GM19023 (cell line): Measurements from ENCODE around the gene NUP50.

Experiments used
- ATAC-seq: cut with Tn5 transposase; IDR thresholded peaks from one replicate; pipeline ENCODE4 v1.9.1; 2021; ENCODE audit warnings: mild to moderate bottlenecking, moderate library complexity; ENCODE audit not compliant: unreplicated experiment

The NUP50 gene

DNA sequence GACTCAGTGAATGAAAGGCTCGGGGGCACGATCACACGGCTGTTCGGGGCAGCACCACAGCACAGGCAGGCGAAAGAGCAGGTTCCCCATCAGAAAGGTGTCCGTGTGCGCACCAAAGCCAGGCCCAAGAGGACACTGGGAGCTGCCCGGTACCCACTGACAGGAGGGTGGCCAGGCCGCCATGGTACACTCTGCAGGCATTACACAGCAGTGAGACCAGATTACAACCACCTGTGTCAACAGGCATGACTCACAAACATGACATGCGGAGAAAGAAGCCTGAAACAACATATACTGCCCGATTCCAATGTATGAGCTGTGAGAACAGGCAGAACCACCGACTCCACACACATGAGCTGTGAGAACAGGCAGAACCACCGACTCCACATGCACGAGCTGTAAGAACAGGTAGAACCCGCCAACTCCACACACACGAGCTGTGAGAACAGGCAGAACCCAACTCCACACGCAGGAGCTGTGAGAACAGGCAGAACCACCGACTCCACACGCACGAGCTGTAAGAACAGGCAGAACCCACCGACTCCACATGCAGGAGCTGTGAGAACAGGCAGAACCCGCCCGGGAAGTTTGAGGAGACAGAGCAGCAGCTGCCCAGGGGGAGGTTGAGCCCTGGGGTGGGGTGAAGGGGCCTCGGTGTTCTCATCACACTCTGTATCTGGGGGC is 44.4 kb downstream of the NUP50 start:
- ATAC-seq, result no peak

DNA sequence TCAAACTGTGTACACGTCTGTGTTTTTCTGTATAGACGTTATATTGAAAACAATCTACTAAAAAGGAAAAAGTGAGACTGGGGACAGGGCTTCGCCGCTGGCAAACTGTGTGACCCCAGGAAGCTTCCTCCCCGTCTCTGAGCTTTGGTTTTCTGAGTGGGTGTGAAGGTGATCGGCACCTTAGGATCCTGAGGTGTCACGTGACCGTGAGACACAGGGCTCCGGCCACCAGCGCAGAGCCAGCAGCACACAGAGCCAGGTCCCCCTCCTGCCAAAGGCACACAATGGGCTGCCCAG is 44.9 kb downstream of the NUP50 start:
- no peak for ATAC-seq

- no peak for ATAC-seq
These were observed 45.5 kb downstream of the NUP50 start for GRCh38 chr22:45208993-45209838.

- ATAC-seq, result no peak
These were observed 46.4 kb downstream of the NUP50 start for GRCh38 chr22:45210174-45210573.

- ATAC-seq, result no peak
These were observed 46.9 kb downstream of the NUP50 start for GRCh38 chr22:45210577-45210976.

DNA sequence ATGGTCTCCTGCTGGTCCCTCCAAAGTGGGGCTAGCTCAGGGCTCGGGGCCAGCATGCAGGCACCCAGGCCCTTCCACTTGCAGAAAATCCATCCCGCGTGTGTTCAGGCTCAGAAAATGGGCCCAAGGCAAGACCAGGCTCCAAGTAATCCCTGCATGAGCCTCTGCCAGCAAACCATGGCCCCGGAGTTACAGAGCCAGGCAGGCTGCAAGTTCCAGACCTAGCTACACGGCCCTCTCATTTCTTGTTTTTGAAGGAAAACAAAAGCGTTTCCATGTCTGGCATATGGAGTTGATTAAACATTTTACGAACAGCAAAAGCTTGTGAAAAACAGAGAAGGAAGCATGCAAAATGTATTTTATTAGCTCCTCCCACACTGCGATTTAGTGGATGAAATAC is 47.3 kb downstream of the NUP50 start:
- ATAC-seq, result no peak

DNA sequence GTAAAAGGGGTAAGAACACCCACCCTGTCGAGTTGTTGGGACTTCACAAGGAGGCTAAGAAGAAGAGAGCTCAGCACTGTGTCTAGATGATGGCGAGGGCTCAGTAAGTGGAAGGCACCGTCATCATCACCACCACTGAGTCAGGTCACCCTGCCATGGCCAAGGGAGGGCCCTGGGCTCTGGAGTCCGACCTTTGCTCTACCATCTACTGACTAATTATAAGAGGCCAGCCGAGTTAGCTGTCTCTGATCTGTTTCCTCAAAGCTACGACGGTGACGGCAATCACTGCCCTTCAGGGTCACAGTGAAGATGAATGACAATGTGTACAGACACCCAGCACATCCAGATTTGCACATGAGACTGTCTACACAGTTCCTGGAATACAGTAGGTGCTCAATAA is 47.7 kb downstream of the NUP50 start:
- no peak for ATAC-seq

DNA sequence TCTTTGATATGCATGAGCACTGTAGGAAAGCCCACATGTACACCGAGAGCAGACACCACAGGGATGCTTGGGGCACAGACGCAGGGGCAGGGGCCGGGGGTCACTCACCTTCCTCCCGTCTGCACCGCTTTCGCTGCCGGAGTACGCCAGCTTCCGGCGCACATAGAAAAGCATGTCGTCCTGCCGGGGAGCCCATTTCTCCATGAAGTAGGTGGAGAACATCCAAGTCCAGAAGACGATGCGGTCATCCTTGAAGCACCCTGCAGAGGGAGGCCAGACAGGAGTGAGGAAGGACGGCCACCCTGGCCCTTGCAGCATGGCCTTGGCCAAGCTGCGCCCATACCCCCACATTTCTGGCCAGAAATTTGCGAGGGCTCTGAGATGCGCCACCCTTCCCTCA is 48.1 kb downstream of the NUP50 start:
- no peak for ATAC-seq

GRCh38 chr22:45212306-45212709 is 48.6 kb downstream of the NUP50 start:
- no peak for ATAC-seq

GRCh38 chr22:45212992-45213751 is 49.4 kb downstream of the NUP50 start:
- ATAC-seq, result no peak

GRCh38 chr22:45216133-45217003 is 52.6 kb downstream of the NUP50 start:
- ATAC-seq, result no peak

- ATAC-seq, result no peak
These were observed 53.6 kb downstream of the NUP50 start for GRCh38 chr22:45217345-45217744.

GRCh38 chr22:45217806-45218205 is 54.1 kb downstream of the NUP50 start:
- no peak for ATAC-seq

- peak; percentile 58 for ATAC-seq
These were observed 55.3 kb downstream of the NUP50 start for GRCh38 chr22:45218976-45219375.

GRCh38 chr22:45221201-45221600 is 57.5 kb downstream of the NUP50 start:
- ATAC-seq, result no peak

- ATAC-seq, result no peak
These were observed 59.8 kb downstream of the NUP50 start for GRCh38 chr22:45223304-45224117.

DNA sequence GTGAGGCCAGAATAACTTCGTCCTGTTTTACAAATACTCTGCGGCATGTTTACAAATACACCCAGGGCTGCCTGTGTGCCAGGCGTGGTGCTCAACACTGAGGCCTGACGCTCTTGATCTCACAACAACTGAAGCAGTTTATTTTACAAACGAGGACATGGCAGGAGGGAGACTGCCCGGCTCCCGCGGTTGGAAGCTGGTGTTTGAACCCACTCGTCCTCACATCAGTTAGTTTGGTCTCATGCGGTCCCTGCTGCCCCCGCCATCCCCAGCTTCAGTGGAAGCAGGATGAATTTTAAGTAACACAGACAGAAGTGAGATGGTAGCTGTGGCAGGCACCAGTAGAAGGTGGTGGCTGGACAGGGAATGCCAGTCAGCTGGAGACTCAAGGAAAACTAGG is 60.6 kb downstream of the NUP50 start:
- ATAC-seq, result no peak

DNA sequence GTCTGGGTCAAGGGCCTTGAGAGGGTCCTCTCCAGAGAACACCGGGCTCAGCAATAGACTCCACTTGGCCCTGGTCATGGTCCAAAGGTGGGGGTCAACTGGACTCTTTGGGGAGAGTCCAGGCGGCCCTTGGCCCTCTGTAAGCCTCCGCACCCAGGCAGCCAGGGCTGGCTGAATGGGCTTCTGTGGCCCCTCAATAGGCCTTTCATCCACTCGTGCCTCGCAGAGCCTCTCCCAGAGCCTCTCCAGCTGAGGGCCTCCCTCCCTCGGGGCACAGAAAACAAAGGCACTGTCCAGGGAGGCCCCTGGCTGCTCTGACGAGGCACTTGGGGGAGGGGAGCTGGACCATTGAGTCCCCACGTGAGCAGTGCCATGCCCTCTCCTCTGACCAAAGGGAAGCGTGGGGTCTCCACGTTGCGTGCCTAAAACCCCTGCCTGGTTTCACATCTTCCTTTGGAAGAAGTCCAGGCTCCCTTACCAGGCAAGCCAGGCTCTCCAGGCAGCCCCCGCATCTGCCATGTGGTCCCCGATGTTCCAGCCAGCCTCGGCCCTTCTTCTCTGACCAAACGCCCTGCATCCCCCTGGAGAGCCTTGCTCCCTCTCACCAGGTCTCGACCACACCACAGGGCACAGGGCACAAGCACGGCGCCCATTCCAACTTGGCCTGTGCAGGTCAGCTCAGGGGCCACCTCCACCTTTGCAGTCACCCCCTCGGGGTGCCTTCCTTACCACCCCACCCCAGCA is 61.4 kb downstream of the NUP50 start:
- no peak for ATAC-seq

GRCh38 chr22:45225732-45226502 is 62.2 kb downstream of the NUP50 start:
- no peak for ATAC-seq
